HEK293 (cell line): ENCODE data around the gene SNRNP27.

Experiments used
- CTCF ChIA-PET: fragments of 350-600 bp; formaldehyde crosslinking; extraction: SDS; loops from one replicate; lab custom pipeline; 2021; ENCODE audit warnings: antibody characterized with exemption; lab: Yijun Ruan, JAX
- POLR2A ChIA-PET: fragments of 300-600 bp; formaldehyde crosslinking; extraction: SDS; loops from one replicate; lab custom pipeline; 2020; ENCODE audit warnings: antibody characterized with exemption, inconsistent platforms; lab: Yijun Ruan, JAX
- H3K27ac ChIP-seq: fragments of 200-500 bp; sonication (Bioruptor generic); 2 replicates; pipeline ENCODE4 v1.5.1; 2014; ENCODE audit warnings: low read depth, low read length, control low read depth, inconsistent platforms; ENCODE audit errors: extremely low read depth
- H3K36me3 ChIP-seq, 2 experiments: fragments of 200-500 bp in 1 of 2; sonication (Bioruptor generic) in 1 of 2; 1 replicate in 1 of 2; 2 replicates in 1 of 2; pipeline ENCODE4 v1.5.1; 2014 to 2017; ENCODE audit warnings: inconsistent platforms in 2 of 2, low read length in 2 of 2; ENCODE audit not compliant: control insufficient read depth in 2 of 2, insufficient read depth in 1 of 2
- H3K4me1 ChIP-seq: fragments of 200-500 bp; sonication (Bioruptor generic); 2 replicates; pipeline ENCODE4 v1.5.1; 2014; ENCODE audit warnings: mild to moderate bottlenecking, low read length, inconsistent platforms; ENCODE audit not compliant: control insufficient read depth, insufficient read depth
- H3K4me3 ChIP-seq: 2 replicates; pipeline ENCODE4 v1.5.1; 2011; ENCODE audit warnings: low read depth, mild to moderate bottlenecking, control low read depth, low read length, moderate library complexity
- H3K9me3 ChIP-seq: fragments of 200-500 bp; sonication (Bioruptor generic); 2 replicates; pipeline ENCODE4 v1.5.1; 2014; ENCODE audit warnings: low read depth, low read length, inconsistent platforms; ENCODE audit not compliant: control insufficient read depth, insufficient read depth
- FEZF1 ChIP-seq: fragments of 450-650 bp; formaldehyde crosslinking; IDR thresholded peaks from 2 replicates; pipeline ENCODE4 v1.5.1; 2016; ENCODE audit warnings: missing biosample characterization, missing genetic modification characterization
- KLF1 ChIP-seq: fragments of 450-650 bp; formaldehyde crosslinking; IDR thresholded peaks from 2 replicates; pipeline ENCODE4 v1.5.1; 2016; ENCODE audit warnings: missing biosample characterization, missing genetic modification characterization
- MEIS1 ChIP-seq: sonication (generic); formaldehyde crosslinking; IDR thresholded peaks from 2 replicates; pipeline ENCODE4 v1.8.1; 2022; ENCODE audit warnings: missing genetic modification reagents, mild to moderate bottlenecking, borderline replicate concordance
- SCRT1 ChIP-seq: fragments of 450-650 bp; formaldehyde crosslinking; IDR thresholded peaks from 2 replicates; pipeline ENCODE4 v1.5.1; 2016; ENCODE audit warnings: missing biosample characterization, missing genetic modification characterization, borderline replicate concordance
- SP2 ChIP-seq: fragments of 450-650 bp; formaldehyde crosslinking; IDR thresholded peaks from 2 replicates; pipeline ENCODE4 v1.5.1; 2016; ENCODE audit warnings: missing biosample characterization, missing genetic modification characterization
- ZEB2 ChIP-seq: fragments of 450-650 bp; formaldehyde crosslinking; IDR thresholded peaks from 2 replicates; pipeline ENCODE4 v1.5.1; 2016; ENCODE audit warnings: missing biosample characterization, missing genetic modification characterization
- ZFHX2 ChIP-seq: fragments of 450-650 bp; formaldehyde crosslinking; conservative IDR thresholded peaks from 2 replicates; pipeline ENCODE4 v1.5.1; 2016; ENCODE audit warnings: missing biosample characterization, missing genetic modification characterization
- ZNF211 ChIP-seq: fragments of 450-650 bp; formaldehyde crosslinking; IDR thresholded peaks from 2 replicates; pipeline ENCODE4 v1.5.1; 2016; ENCODE audit warnings: low read depth, missing biosample characterization, missing genetic modification characterization
- ZNF248 ChIP-seq: fragments of 450-650 bp; formaldehyde crosslinking; IDR thresholded peaks from 2 replicates; pipeline ENCODE4 v1.5.1; 2017; ENCODE audit warnings: missing biosample characterization, missing genetic modification characterization
- ZNF341 ChIP-seq: fragments of 450-650 bp; formaldehyde crosslinking; IDR thresholded peaks from 2 replicates; pipeline ENCODE4; 2016; ENCODE audit warnings: low read depth, missing biosample characterization, missing genetic modification characterization
- ZNF449 ChIP-seq: fragments of 450-650 bp; formaldehyde crosslinking; IDR thresholded peaks from 2 replicates; pipeline ENCODE4 v1.5.1; 2017; ENCODE audit warnings: missing biosample characterization, mild to moderate bottlenecking, missing genetic modification characterization, moderate library complexity
- ZNF514 ChIP-seq: fragments of 450-650 bp; formaldehyde crosslinking; IDR thresholded peaks from 2 replicates; pipeline ENCODE4 v1.5.1; 2016; ENCODE audit warnings: missing biosample characterization, missing genetic modification characterization
- ZNF521 ChIP-seq: fragments of 450-650 bp; formaldehyde crosslinking; IDR thresholded peaks from 2 replicates; pipeline ENCODE4 v1.5.1; 2017; ENCODE audit warnings: missing biosample characterization, mild to moderate bottlenecking, missing genetic modification characterization
- ZNF660 ChIP-seq: fragments of 450-650 bp; IDR thresholded peaks from 2 replicates; pipeline ENCODE4 v1.5.1; 2018; ENCODE audit warnings: missing biosample characterization, mild to moderate bottlenecking, missing genetic modification characterization
- ZNF701 ChIP-seq: fragments of 450-650 bp; formaldehyde crosslinking; IDR thresholded peaks from 2 replicates; pipeline ENCODE4 v1.5.1; 2016; ENCODE audit warnings: missing biosample characterization, missing genetic modification characterization
- ZNF785 ChIP-seq: fragments of 450-650 bp; formaldehyde crosslinking; IDR thresholded peaks from 2 replicates; pipeline ENCODE4 v1.5.1; 2016; ENCODE audit warnings: missing biosample characterization, missing genetic modification characterization
- ZNF791 ChIP-seq: fragments of 450-650 bp; formaldehyde crosslinking; IDR thresholded peaks from 2 replicates; pipeline ENCODE4 v1.5.1; 2016; ENCODE audit warnings: missing biosample characterization, missing genetic modification characterization
- ZNF792 ChIP-seq: fragments of 450-650 bp; formaldehyde crosslinking; IDR thresholded peaks from 2 replicates; pipeline ENCODE4 v1.5.1; 2016; ENCODE audit warnings: missing biosample characterization, missing genetic modification characterization
- TF ChIP-seq, protein P1 (sequence below): fragments of 450-650 bp; formaldehyde crosslinking; IDR thresholded peaks from 2 replicates; pipeline ENCODE4 v1.5.1; 2016; ENCODE audit warnings: missing biosample characterization, missing genetic modification characterization
- TF ChIP-seq, protein P2 (sequence below): fragments of 450-650 bp; formaldehyde crosslinking; IDR thresholded peaks from 2 replicates; pipeline ENCODE4; 2016; ENCODE audit warnings: missing biosample characterization, missing genetic modification characterization

The SNRNP27 gene

GRCh38 chr2:69918401-69918800 is 24.6 kb downstream of the SNRNP27 start:
- H3K27ac ChIP-seq: no peak overlapping the region
- ChIA-PET CTCF (interaction anchor here (0.6 kb wide), 1 partner anchor 78 kb away, joined by 3 read pairs; no protein-coding TSS in a partner anchor), POLR2A (no interaction called here)
- H3K9me3 ChIP-seq: no peaks in the 10 kb centered on the region
- no peak overlapping the region for H3K4me3 ChIP-seq
- no peaks in the 10 kb centered on the region for H3K4me1 ChIP-seq
- peaks cover 14 to 25% of the 10 kb centered on the region in 2 experiments for H3K36me3 ChIP-seq
- TF ChIP-seq ZNF341 (tag by site-specific recombination) (no peak), SCRT1 (no peak), ZNF660 (tag by site-specific recombination) (no peak), ZNF514 (tag by site-specific recombination) (no peak), ZNF792 (no peak), ZEB2 (no peak), ZNF791 (no peak), SP2 (tag by site-specific recombination) (no peak)
- TF ChIP-seq, protein P1, sequence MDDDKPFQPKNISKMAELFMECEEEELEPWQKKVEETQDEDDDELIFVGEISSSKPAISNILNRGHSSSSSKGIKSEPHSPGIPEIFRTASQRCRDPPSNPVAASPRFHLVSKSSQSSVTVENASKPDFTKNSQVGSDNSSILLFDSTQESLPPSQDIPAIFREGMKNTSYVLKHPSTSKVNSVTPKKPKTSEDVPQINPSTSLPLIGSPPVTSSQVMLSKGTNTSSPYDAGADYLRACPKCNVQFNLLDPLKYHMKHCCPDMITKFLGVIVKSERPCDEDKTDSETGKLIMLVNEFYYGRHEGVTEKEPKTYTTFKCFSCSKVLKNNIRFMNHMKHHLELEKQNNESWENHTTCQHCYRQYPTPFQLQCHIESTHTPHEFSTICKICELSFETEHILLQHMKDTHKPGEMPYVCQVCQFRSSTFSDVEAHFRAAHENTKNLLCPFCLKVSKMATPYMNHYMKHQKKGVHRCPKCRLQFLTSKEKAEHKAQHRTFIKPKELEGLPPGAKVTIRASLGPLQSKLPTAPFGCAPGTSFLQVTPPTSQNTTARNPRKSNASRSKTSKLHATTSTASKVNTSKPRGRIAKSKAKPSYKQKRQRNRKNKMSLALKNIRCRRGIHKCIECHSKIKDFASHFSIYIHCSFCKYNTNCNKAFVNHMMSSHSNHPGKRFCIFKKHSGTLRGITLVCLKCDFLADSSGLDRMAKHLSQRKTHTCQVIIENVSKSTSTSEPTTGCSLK (tag by site-specific recombination): no peak
- TF ChIP-seq, protein P2, sequence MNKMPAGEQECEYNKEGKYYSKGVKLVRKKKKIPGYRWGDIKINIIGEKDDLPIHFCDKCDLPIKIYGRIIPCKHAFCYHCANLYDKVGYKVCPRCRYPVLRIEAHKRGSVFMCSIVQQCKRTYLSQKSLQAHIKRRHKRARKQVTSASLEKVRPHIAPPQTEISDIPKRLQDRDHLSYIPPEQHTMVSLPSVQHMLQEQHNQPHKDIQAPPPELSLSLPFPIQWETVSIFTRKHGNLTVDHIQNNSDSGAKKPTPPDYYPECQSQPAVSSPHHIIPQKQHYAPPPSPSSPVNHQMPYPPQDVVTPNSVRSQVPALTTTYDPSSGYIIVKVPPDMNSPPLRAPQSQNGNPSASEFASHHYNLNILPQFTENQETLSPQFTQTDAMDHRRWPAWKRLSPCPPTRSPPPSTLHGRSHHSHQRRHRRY (tag by site-specific recombination): no peak
- TF ChIP-seq, all 188 proteins: peak for 0

DNA sequence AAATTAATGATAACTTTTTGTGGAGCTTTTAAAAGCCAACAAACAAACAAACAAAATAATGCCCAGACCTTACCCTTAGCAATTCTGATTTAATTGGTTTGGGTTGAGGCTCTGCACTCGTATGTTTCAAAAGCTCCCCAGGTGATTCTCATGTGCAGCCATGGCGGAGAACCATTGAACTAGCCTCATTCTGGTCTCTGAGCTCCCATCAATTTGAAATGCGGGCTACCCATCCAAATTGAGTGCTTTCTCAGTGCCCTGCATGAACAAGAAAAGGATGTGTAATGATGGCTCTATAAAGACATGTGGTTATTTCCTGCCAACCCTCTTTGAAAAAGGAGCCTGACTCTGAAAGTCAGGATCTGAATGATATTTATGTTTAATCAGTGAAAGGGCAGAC is 29.4 kb downstream of the SNRNP27 start:
- POLR2A ChIA-PET: interaction anchor here (2.2 kb wide), 1 partner anchor 8 kb away, joined by 11 read pairs; the partner anchor contains the start of gene MXD1
- Histone ChIP-seq H3K36me3 (peaks cover 14 to 17% of the 10 kb centered on the region in 2 experiments), H3K4me1 (no peaks in the 10 kb centered on the region), H3K27ac (no peak overlapping the region), H3K9me3 (no peaks in the 10 kb centered on the region), H3K4me3 (no peak overlapping the region)
- TF ChIP-seq KLF1 (tag by site-specific recombination) (no peak), ZNF449 (tag by site-specific recombination) (no peak), ZNF248 (no peak), ZNF701 (tag by site-specific recombination) (no peak), ZNF785 (tag by site-specific recombination) (no peak), ZNF211 (tag by site-specific recombination) (no peak), FEZF1 (tag by site-specific recombination) (no peak), MEIS1 (CRISPR knock-in tag) (no peak), ZFHX2 (tag by site-specific recombination) (no peak), ZNF521 (tag by site-specific recombination) (no peak)
- CTCF ChIA-PET: interaction anchor here (0.6 to 2.2 kb wide), 4 partner anchors 8 to 220 kb away, joined by 3 to 9 read pairs (median 6); partner anchors contain the start of gene MXD1
